Measurements from ENCODE around the gene PET117.

GRCh38 chr20:18138639-18139583 is 1.2 kb downstream of the PET117 start:
- TF ChIP-seq, protein P1, sequence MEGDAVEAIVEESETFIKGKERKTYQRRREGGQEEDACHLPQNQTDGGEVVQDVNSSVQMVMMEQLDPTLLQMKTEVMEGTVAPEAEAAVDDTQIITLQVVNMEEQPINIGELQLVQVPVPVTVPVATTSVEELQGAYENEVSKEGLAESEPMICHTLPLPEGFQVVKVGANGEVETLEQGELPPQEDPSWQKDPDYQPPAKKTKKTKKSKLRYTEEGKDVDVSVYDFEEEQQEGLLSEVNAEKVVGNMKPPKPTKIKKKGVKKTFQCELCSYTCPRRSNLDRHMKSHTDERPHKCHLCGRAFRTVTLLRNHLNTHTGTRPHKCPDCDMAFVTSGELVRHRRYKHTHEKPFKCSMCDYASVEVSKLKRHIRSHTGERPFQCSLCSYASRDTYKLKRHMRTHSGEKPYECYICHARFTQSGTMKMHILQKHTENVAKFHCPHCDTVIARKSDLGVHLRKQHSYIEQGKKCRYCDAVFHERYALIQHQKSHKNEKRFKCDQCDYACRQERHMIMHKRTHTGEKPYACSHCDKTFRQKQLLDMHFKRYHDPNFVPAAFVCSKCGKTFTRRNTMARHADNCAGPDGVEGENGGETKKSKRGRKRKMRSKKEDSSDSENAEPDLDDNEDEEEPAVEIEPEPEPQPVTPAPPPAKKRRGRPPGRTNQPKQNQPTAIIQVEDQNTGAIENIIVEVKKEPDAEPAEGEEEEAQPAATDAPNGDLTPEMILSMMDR (IDR thresholded peaks at IDR 0.05; ENCODE audit: low read depth, low read length): no peak
- no peak for TF ChIP-seq MAX (IDR thresholded peaks at IDR 0.05; ENCODE audit: low read depth, low read length)

Measured in NB4 (cell line).